DMS 273 (cell line): ENCODE results near the gene ALKBH5.

Source experiments
- DNase-seq: peaks from one replicate; lab custom pipeline; 2025; ENCODE audit not compliant: unreplicated experiment; lab: John Stamatoyannopoulos, UW

ALKBH5 gene

GRCh38 chr17:18157354-18157985 is 26.2 kb upstream of the ALKBH5 start:
- DNase-seq, result no peak

- DNase-seq, result peak; percentile 85
Measured at GRCh38 chr17:18158022-18158600, 25.5 kb upstream of the ALKBH5 start.

- no peak for DNase-seq
Measured at GRCh38 chr17:18159551-18160120, 24.0 kb upstream of the ALKBH5 start.

GRCh38 chr17:18160128-18160856 is 23.3 kb upstream of the ALKBH5 start:
- DNase-seq, result no peak

- peak; percentile 22 for DNase-seq
Measured at GRCh38 chr17:18161207-18162145, 22.2 kb upstream of the ALKBH5 start.

GRCh38 chr17:18163547-18163946 is 20.1 kb upstream of the ALKBH5 start:
- no peak for DNase-seq

- DNase-seq, result peak; percentile 47
Measured at GRCh38 chr17:18166894-18167293, 16.7 kb upstream of the ALKBH5 start.

- no peak for DNase-seq
Measured at GRCh38 chr17:18167421-18167820, 16.2 kb upstream of the ALKBH5 start.

GRCh38 chr17:18172531-18173278 is 10.9 kb upstream of the ALKBH5 start:
- peak; percentile 86 for DNase-seq

GRCh38 chr17:18173740-18174139 is 9.9 kb upstream of the ALKBH5 start:
- no peak for DNase-seq

GRCh38 chr17:18176176-18176575 is 7.5 kb upstream of the ALKBH5 start:
- no peak for DNase-seq

GRCh38 chr17:18177133-18177532 is 6.5 kb upstream of the ALKBH5 start:
- no peak for DNase-seq

- no peak for DNase-seq
Measured at GRCh38 chr17:18177722-18178121, 5.9 kb upstream of the ALKBH5 start.

GRCh38 chr17:18179196-18179595 is 4.4 kb upstream of the ALKBH5 start:
- DNase-seq, result no peak

- no peak for DNase-seq
Measured at GRCh38 chr17:18179804-18180203, 3.8 kb upstream of the ALKBH5 start.

GRCh38 chr17:18181358-18181757 is 2.3 kb upstream of the ALKBH5 start:
- no peak for DNase-seq

GRCh38 chr17:18182110-18182977 is 1.3 kb upstream of the ALKBH5 start:
- peak; percentile 41 for DNase-seq

- DNase-seq, result peak; percentile 90
Measured at GRCh38 chr17:18182978-18183333, 672 bp upstream of the ALKBH5 start.
